Stimulated activated CD8-positive, alpha-beta memory T cell treated with anti-CD3 and anti-CD28 coated beads, Interleukin-12 subunit alpha, Interleukin-12 subunit beta, amount 100 ng/mL, for 24 hours (primary cell): Measurements from ENCODE around the gene DOCK1.

Experiments
- DNase-seq: peaks from one replicate; pipeline ENCODE4 v3.0.0-alpha.2; 2020; ENCODE audit errors: extremely low read depth

DOCK1 gene

GRCh38 chr10:127085957-127086356, 180.7 kb downstream of the DOCK1 start:
- DNase-seq = no peak

DNA sequence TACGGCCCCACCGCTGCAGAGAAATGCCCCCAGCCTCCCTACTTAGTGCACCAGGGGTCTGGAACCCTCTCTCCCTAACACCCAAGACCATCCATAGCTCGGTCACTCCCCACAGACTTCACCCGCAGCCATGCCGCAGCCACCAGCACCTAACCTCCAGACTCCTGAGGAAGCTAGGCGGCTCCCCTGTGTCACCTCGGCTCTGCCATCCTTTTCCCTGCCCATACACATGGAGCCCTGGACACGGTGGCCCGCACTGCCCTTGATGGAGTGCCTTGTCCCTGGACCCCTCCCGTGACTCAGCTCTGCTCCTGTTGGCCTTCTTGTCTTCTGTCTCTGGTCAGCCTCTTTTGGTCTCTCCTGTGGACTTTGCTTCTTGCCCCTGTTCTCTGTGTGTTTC, 183.7 kb downstream of the DOCK1 start:
- no peak for DNase-seq

DNA sequence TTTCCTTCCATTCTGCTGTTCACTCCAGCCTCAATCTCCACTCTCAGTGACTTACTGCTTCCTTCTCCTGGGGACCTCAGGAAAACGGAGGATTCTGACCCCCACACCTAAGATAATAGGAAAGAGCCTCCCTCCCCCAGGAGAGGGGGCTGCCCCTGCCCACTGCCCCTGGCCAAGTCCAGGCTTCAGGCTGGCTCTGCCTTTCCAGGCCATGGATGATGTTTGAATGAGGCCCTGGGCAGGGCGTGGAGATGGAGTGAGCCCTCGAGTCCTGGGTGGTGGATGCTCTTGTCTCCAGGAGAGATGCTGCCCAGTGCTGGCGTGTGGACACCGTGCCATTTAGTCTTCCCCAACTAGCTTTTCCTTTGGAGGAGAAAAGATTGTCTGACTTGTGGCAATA, 184.2 kb downstream of the DOCK1 start:
- no peak for DNase-seq

GRCh38 chr10:127090138-127090537, 184.9 kb downstream of the DOCK1 start:
- DNase-seq = no peak

DNA sequence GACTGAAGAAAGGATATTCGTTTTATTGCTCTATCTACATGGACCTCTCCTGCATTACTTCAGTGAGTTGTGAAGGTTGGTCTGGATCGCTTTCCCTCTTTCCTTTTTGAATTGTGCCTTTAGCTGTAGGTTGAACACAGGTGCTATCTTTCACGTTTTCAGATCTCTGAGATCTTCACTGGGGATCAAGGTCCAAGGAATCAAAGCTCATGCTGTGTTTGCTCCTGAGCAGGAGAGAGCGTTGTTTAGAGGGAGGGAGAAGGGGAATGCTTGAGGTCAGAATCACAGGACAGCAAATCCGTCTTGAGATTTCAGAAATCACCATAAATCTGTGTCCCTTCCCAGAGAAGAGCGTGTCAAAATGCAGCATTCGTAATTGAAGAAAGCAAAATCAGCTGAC, 186.1 kb downstream of the DOCK1 start:
- no peak for DNase-seq

- DNase-seq = no peak
Measured at GRCh38 chr10:127092916-127093315, 187.7 kb downstream of the DOCK1 start.

- no peak for DNase-seq
Measured at GRCh38 chr10:127094984-127095383, 189.8 kb downstream of the DOCK1 start.

DNA sequence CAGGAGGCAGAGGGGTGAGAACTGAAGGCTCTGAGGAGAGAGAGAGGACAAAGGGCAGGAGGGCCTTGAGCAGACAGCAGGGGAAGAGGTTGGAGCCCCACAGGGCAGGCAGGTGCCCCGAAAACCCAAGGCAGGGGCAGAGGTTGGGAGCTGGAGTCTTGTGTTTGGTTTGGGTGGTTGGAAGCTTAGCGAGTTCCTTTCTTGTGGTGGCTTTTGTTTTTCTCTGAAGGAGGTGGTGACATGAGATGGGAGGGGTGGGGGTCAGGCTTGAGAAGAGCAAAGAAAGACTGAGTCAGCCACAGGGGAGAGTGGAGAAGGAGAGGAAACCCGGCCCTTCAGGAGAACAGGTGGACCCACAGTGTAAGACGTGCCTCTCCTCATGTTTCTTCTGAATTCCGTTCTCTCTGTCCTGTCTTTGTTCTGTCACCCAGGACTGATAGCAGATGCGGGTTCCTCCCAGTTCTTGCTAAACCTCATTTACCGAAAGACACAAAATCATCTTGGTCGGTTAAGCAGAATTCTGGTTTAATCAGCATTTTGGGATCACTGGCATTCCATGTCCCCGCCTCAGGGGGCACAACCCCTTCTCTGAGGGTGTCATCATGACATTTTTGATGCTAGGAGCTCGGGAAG, 195.9 kb downstream of the DOCK1 start:
- no peak for DNase-seq

- no peak for DNase-seq
Measured at GRCh38 chr10:127102176-127102575, 196.9 kb downstream of the DOCK1 start.

GRCh38 chr10:127115100-127115499, 209.9 kb downstream of the DOCK1 start:
- DNase-seq = no peak

DNA sequence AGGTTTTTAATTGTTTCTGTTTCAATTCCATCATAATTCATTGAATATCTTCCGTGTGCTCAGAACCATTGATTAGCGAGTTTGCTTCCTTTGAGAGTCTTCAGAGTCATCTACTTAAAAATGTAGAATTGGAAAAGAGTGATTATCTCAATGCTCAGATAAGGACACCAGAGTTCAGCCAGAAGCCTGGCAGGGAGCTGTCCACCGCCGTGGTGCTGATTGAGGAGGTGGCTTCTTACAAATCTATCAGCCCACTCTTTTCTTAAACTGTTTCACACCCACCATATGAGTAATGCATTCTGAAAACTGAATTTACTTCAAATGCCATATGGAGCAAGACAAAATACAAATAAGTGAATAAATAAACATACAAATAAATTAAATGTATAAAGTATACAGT, 211.9 kb downstream of the DOCK1 start:
- no peak for DNase-seq

- no peak for DNase-seq
Measured at GRCh38 chr10:127118034-127118433, 212.8 kb downstream of the DOCK1 start.

GRCh38 chr10:127119936-127120335, 214.7 kb downstream of the DOCK1 start:
- DNase-seq = no peak

- no peak for DNase-seq
Measured at GRCh38 chr10:127122831-127123230, 217.6 kb downstream of the DOCK1 start.

DNA sequence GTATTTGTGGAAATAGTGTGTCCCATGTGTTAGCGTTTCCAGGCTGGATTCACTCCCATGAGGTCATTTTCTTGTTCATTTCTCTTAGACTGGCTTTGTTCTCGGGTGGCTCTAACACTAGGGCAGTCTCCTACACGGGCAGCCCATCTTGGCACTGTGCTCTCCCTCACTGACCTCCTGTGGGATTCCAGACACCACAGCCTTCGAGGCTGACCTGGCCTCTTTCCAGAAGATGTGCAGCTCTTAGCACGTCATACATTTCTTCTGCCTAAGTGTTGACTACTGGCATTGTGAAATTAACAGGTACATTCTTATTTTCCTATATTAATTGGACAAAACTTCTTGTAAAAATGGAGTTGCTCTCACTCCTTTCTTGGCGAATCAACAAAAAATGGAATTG, 218.4 kb downstream of the DOCK1 start:
- no peak for DNase-seq

DNA sequence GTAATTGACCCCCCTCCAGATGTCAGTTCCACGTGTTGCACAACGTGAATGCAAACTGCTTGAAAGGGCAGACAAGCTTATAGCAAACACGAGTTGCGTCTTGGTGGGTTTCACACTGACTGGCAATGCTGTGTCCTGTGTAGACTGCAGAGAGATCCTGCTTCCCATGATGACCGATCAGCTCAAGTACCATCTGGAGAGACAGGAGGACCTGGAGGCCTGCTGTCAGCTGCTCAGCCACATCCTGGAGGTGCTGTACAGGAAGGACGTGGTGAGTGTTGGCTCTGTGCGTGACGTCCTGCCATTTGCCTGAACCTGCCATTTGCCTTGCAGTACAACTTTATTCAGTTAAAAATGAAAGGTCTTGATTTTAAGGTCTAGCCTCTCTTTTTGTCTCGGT, 220.1 kb downstream of the DOCK1 start:
- no peak for DNase-seq

DNA sequence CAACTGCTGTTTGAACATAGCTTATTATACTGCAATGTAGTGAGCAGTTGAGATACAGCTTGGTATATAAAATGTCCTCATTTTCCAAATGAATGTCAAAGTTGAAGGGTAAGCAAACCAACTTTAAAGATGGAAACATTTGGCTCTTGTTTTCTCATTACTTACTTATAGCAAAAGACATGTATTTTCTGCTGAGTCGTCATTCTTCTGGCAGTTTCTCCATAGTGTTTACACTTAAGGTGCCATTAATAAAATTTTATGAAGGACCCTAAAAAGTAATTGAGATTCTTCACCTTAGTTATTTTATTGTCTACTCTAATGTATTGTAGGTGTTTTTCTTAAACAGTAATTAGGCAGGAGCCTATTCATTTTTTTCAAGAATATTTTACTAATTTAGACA, 222.6 kb downstream of the DOCK1 start:
- DNase-seq = no peak

DNA sequence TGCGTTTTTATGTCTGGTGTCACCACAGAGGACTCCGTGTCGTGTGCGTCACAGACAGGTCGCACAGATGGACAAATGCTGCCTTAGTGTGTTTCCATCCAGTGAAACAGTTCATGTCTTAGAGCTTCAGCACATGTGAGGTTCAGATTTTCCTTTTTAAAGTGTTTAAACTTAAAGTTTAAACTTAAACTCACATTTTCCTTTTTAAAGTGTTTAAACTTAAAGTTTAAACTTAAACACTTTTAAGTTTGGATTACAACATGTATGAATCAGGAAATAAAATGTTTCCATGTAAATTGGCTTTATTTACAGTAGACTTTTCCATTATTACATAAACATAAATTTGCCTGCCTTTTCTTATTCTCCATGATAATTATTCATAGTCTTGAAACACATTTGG, 223.9 kb downstream of the DOCK1 start:
- no peak for DNase-seq

- DNase-seq = no peak
Measured at GRCh38 chr10:127132451-127132850, 227.2 kb downstream of the DOCK1 start.

GRCh38 chr10:127133225-127133624, 228.0 kb downstream of the DOCK1 start:
- DNase-seq = no peak

- no peak for DNase-seq
Measured at GRCh38 chr10:127133672-127134500, 228.7 kb downstream of the DOCK1 start.

GRCh38 chr10:127135844-127136577, 230.8 kb downstream of the DOCK1 start:
- DNase-seq = no peak

DNA sequence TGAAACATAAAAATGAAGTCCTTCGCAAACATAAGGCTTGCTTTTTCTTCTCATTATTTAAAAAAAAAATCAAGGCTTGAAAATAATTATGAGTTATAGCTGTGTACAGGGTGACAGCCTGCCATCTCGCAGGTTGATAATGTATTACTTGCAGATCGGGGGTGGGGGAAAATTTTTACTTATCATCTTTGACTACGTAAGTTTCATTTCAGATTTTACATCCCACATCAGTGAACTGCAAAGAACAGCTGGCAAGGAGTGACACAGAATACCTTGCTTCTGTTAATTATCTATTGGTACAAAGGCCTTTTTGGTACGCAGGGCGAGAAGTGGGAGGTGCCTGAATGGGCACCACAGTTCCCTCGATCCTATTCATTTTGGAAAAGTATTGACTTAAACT, 232.2 kb downstream of the DOCK1 start:
- DNase-seq = no peak
